Glomerular endothelial cell (primary cell): ENCODE results near the gene CD99. TPM values are rescaled to one million over a fixed set of nuclear protein-coding genes. Genes with fewer than 3 reads are reported as not detected.
"Not testable (repeated sequence)": the region's sequence is repeated elsewhere in the genome, so short reads cannot be mapped to it uniquely, and the experiment has no call there.

Experiments used
- DNase-seq: peaks from one replicate; pipeline ENCODE4 v3.0.0-alpha.2; 2011; ENCODE audit warnings: low read depth, low spot score; ENCODE audit errors: extremely low read depth
- total RNA-seq: library from RNA; depleted of rRNA; stranded (reverse); fragments of >200 nt; gene quantifications from 2 replicates; pipeline ENCODE4 v1.2.3, GENCODE V29; 2015

Gene CD99
- total RNA-seq, 1 donor from 2014 or later: 777 TPM

DNA sequence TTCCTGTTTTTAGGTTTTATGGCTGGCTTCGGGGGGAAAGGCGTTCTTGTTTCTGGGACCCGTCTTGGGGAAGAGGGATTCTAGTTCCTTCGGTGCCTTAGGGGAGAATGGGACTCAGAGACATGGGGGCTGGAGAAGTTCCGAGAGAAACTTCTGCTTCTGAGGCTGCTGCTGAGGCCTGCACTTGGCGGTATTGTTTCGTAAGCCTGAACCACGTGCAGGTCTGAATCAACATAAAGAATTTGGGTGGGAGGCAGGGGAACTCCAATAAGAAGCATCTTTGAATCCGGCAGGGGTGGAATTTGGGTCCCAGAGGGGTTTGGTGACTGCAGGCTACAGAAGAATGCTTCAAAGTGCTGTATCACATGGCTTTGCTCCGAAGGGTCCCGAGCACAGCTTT is 75.8 kb downstream of the CD99 start:
- no peak for DNase-seq

DNA sequence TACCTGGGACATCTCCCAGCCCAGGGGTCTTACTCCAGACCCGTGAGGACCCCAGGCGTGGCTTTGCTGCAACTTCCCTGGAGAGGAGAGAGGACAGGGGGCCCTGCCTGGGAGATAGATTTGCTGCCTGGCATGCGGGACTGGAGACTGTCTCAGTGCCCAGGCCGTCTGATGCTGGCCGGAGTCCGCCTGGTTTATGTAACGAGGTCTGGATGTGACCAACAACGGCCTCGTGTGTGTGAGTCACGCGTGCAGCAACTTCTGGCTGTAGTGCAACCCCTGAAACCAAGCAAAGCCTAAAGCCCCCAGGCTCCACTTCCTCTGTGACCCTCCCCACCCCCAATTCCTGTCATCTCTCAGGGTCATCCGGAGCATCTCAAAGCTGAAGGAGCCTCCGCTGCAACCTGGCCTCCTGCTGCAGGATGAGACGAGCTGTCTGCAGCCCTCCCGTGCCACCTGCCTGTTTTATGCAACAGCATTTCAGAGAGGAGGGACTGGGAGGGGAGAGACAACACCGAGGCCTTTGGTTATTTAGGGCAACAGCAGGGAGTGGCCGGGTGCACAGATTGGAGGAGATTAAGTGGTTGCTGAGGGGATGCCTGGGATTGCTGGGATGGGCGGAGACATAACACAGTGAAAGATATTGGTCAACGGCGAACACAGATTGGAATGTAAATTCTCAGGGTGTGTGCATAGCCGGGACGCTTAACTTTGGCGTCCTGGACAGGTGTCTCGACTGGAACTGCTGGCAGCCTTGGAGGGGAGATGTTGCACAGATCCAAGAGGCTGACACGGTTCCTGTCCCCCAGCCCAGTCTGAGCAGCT is 76.7 kb downstream of the CD99 start:
- DNase-seq: no peak

DNA sequence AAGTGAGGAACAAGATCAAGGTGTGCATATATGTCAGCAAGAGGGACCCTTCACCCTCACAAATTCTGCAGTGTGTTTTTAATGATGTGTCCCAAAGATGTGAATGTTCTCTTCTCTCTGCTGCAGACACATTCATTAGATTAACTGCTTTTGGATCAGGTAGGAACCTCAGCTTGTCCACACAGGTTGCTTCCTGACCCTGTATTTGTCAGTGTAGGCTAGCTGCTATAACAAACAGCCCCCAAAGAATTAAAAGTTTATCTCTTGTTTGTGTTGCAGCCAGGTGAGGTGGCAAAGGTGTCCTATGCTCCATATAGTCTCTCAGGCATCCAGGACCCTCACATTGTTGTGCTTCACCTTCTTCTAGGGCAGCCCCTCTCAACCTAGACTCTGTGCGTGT is 78.5 kb downstream of the CD99 start:
- no peak for DNase-seq

DNA sequence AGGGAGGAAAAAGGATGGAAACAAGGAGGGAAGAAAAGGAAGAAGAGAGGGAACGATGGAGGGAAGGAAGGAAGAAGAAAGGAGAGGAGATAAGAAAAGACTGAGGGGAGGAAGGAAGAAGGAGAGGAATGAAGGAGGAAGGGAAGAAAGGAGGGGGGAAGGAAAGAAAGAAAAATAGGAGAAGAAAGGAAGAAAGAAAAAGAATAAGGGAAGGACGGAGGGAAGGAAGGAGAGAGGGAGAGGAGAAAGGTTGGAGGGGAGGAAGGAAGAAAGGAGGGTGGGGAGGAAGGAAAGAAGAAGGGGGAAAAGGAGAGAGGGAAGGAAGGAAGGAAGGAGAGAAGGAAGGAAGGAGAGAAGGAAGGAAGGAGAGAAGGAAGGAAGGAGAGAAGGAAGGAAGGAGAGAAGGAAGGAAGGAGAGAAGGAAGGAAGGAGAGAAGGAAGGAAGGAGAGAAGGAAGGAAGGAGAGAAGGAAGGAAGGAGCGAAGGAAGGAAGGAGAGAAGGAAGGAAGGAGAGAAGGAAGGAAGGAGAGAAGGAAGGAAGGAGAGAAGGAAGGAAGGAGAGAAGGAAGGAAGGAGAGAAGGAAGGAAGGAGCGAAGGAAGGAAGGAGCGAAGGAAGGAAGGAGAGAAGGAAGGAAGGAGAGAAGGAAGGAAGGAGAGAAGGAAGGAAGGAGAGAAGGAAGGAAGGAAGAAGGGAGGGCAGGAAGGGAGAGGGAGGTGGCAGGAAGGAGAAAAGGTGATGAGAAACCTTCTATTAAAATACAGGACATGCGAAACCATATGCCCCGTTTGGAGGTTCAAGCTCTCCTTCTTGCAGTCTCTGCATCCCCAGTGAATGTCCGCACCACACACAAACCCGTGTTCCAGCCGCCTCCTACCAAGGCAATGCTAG is 82.3 kb downstream of the CD99 start:
- DNase-seq: not testable (repeated sequence)

- DNase-seq: no peak
These were observed 83.0 kb downstream of the CD99 start for GRCh38 chrX:2774057-2774456.

- no peak for DNase-seq
These were observed 83.7 kb downstream of the CD99 start for GRCh38 chrX:2774776-2775175.

DNA sequence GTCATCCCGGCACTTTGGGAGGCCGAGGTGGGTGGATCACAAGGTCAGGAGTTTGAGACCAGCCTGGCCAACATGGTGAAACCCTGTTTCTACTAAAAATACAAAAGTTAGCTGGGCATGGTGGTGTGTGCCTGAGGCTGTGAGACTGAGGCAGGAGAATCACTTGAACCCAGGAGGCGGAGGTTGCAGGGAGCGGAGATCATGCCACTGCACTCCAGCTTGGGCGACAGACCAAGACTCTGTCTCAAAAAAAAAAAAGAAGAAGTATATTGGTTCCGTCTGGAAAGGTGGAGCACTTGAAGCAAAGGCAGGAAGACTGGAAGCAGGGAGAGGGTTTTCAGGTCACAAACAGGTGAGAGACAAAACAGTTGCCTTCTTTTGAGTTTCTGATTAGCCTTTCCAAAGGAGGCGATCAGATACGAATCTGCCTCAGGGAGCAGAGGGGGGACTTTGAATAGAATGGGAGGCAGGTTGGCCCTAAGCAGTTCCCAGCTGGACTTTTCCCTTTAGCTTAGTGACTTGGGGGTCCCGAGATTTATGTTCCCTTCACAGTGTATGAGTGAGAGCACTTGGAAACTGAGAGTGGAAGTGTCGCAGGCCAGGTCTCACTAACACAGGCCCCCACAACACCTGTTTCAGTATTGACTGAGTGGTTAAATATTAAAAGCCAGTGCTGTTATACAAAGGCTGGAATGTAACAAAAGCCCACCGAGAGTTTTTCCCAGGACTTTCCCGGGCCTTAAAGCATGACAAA is 89.6 kb downstream of the CD99 start:
- not testable (repeated sequence) for DNase-seq

DNA sequence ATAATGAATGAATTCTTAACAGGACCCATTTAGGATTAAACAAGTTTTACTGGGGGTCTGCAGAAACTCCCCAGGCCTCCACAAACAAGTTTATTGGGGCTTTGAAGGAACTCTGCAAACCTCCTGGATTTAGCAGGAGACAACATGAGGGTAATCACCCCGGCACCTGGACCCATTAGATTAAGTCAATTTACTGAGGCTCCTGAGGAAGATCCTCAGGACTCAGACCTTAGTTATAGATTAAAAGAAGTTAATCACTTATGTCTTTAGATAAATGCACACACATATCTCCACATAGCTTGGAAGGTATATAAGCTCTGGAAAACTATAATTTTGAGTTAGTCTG is 90.1 kb downstream of the CD99 start:
- DNase-seq: no peak

GRCh38 chrX:2781698-2782097 is 90.6 kb downstream of the CD99 start:
- no peak for DNase-seq

- DNase-seq: no peak
These were observed 91.1 kb downstream of the CD99 start for GRCh38 chrX:2782171-2782570.

DNA sequence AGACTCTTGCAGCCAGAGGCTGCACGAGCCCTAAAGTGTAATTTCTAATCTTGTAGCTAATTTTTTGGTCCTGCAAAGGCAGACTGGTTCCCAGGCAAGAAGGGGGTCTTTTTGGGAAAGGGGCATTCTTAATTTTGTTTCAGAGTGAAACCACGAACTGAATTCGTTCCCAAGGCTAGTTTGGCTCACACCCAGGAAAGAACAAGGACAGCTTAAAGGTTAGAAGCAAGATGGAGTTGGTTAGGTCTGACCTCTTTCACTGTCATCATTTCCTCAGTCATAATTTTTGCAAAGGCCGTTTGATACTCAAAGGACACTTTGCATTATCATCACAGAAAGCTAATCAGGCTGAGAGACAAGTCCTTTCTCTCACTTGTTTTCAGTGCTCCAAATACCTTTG is 91.7 kb downstream of the CD99 start:
- DNase-seq: no peak

DNA sequence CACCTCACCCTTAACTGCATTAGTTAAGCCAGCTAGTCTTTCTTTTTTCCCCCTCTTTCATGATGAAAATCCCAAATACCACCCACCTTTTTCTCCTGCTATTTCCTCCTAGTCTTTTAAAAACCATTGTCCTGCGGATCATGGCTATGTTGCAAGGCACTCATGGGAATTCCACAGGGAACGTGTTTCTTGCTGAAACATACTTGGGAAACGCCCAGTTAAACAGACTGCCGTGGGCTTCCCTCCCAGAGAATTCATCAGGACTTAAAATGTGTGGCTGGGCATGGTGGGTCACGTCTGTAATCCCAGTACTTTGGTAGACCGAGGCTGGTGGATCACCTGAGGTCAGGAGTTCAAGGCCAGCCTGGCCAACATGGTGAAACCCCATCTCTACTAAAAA is 92.9 kb downstream of the CD99 start:
- no peak for DNase-seq

GRCh38 chrX:2785538-2785937 is 94.4 kb downstream of the CD99 start:
- DNase-seq: no peak

DNA sequence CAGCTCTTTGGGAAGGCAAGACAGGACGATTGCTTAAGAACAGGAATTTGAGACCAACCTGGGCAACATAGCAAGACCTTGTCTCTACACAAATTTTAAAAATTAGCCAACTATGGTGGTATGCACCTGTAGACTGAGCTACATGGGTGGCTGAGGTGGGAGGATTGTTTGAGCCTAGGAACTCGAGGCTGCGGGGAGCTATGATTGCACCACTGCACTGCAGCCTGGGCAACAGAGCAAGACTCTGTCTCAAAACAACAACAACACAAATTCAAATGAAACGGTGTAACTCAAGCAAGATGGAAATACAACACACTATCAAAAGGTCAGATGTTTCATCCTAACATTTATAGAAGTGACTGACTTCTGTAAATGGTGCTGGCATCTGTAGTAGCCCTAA is 97.9 kb downstream of the CD99 start:
- DNase-seq: no peak

DNA sequence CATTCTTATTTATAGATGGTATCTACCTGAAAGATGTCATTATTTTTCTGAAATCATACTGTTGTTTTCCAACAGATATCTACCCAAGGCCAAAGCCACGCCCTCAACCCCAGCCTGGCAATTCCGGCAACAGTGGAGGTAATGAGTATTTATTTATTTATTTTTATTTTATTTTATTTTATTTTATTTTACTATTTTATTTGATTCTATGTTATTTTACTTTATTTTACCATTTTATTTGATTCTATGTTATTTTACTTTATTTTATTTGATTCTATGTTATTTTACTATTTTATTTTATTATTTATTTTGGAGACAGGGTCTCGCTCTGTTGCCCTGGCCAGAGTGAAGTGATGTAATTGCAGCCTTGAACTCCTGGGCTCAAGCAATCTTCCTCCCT is 98.5 kb downstream of the CD99 start:
- DNase-seq: no peak

Other genes with a start within 250 kb of the CD99 start
- gene DHRSX, start 190.3 kb upstream of the CD99 start, total RNA-seq: 22.5 and 24.3 TPM in 2 replicates
- 48.6 and 54.2 TPM in 2 replicates for gene ZBED1, start 190.3 kb upstream of the CD99 start, total RNA-seq
- gene XG, start 60.7 kb downstream of the CD99 start, total RNA-seq: 0.05 TPM in 1 of 2 replicates, not detected in the other
- gene GYG2, start 137.6 kb downstream of the CD99 start, total RNA-seq: 0.29 and 0.53 TPM in 2 replicates
- 27.4 and 32.5 TPM in 2 replicates for gene ARSD, start 238.0 kb downstream of the CD99 start, total RNA-seq